H9 (cell line): Measurements from ENCODE around the gene IGFLR1. TPM values are rescaled to one million over a fixed set of nuclear protein-coding genes. Genes with fewer than 3 reads are reported as not detected.

Source experiments
- DNase-seq: peaks from one replicate; pipeline ENCODE4 v3.0.0-alpha.2; 2017
- H2AFZ ChIP-seq: one replicate; pipeline ENCODE4 v1.6.1; 2013; ENCODE audit warnings: mild to moderate bottlenecking, low read length, control low read depth, moderate library complexity
- H2AK5ac ChIP-seq: 2 replicates; pipeline ENCODE4 v1.6.1; 2013; ENCODE audit warnings: low read length, control low read depth, mixed read lengths; ENCODE audit not compliant: insufficient read length
- H2BK120ac ChIP-seq: one replicate; pipeline ENCODE4 v1.6.1; 2013; ENCODE audit warnings: low read depth, mild to moderate bottlenecking, low read length, control low read depth, inconsistent platforms; ENCODE audit not compliant: poor library complexity, severe bottlenecking
- H2BK12ac ChIP-seq: 2 replicates; pipeline ENCODE4 v1.6.1; 2013; ENCODE audit warnings: low read length, control low read depth, mixed read lengths, low read depth; ENCODE audit not compliant: insufficient read length
- H2BK15ac ChIP-seq: 2 replicates; pipeline ENCODE4 v1.6.1; 2013; ENCODE audit warnings: low read depth, low read length, control low read depth
- H2BK20ac ChIP-seq: one replicate; pipeline ENCODE4 v1.6.1; 2013; ENCODE audit warnings: low read depth, mild to moderate bottlenecking, low read length, control low read depth, inconsistent platforms; ENCODE audit not compliant: poor library complexity, severe bottlenecking
- H2BK5ac ChIP-seq: 2 replicates; pipeline ENCODE4 v1.6.1; 2013; ENCODE audit warnings: low read length, control low read depth, mixed read lengths; ENCODE audit not compliant: insufficient read length
- H3K14ac ChIP-seq: 2 replicates; pipeline ENCODE4 v1.6.1; 2013; ENCODE audit warnings: low read length, control low read depth; ENCODE audit not compliant: insufficient read depth
- H3K18ac ChIP-seq: 2 replicates; pipeline ENCODE4 v1.6.1; 2013; ENCODE audit warnings: low read depth, mild to moderate bottlenecking, mixed read lengths, low read length, control low read depth; ENCODE audit not compliant: insufficient read length
- H3K23ac ChIP-seq: 2 replicates; pipeline ENCODE4 v1.6.1; 2013; ENCODE audit warnings: low read length, control low read depth, mixed read lengths, low read depth; ENCODE audit not compliant: insufficient read length
- H3K23me2 ChIP-seq: 2 replicates; pipeline ENCODE4 v1.6.1; 2013; ENCODE audit warnings: low read depth, mild to moderate bottlenecking, mixed read lengths, low read length, control low read depth; ENCODE audit not compliant: insufficient read length, poor library complexity, severe bottlenecking
- H3K27ac ChIP-seq: 2 replicates; pipeline ENCODE4 v1.5.1; 2013; ENCODE audit warnings: low read length, control low read depth, mixed read lengths, low read depth; ENCODE audit not compliant: insufficient read length
- H3K27me3 ChIP-seq: 2 replicates; pipeline ENCODE4 v1.6.1; 2013; ENCODE audit warnings: low read length, control low read depth, inconsistent platforms; ENCODE audit not compliant: insufficient read depth
- H3K4ac ChIP-seq: 2 replicates; pipeline ENCODE4 v1.6.1; 2013; ENCODE audit warnings: low read depth, mild to moderate bottlenecking, control low read depth, inconsistent platforms, low read length, moderate library complexity
- H3K4me1 ChIP-seq: 2 replicates; pipeline ENCODE4 v1.6.1; 2013; ENCODE audit warnings: low read length, control low read depth, inconsistent platforms; ENCODE audit not compliant: insufficient read depth
- H3K4me2 ChIP-seq: 2 replicates; pipeline ENCODE4 v1.6.1; 2013; ENCODE audit warnings: low read length, control low read depth, mixed read lengths; ENCODE audit not compliant: insufficient read length, insufficient read depth
- H3K56ac ChIP-seq: 2 replicates; pipeline ENCODE4 v1.6.1; 2013; ENCODE audit warnings: low read depth, mild to moderate bottlenecking, mixed read lengths, low read length, control low read depth; ENCODE audit not compliant: insufficient read length
- H3K79me1 ChIP-seq: 2 replicates; pipeline ENCODE4 v1.6.1; 2013; ENCODE audit warnings: low read depth, mild to moderate bottlenecking, moderate library complexity, low read length, control low read depth, inconsistent platforms; ENCODE audit not compliant: insufficient read depth, poor library complexity, severe bottlenecking
- H3K79me2 ChIP-seq: 2 replicates; pipeline ENCODE4 v1.6.1; 2013; ENCODE audit warnings: low read length, control low read depth, inconsistent platforms; ENCODE audit not compliant: insufficient read depth
- H3K9ac ChIP-seq: 2 replicates; pipeline ENCODE4 v1.6.1; 2013; ENCODE audit warnings: low read length, control low read depth, mixed read lengths; ENCODE audit not compliant: insufficient read length; ENCODE audit errors: extremely low read depth
- H3K9me3 ChIP-seq: one replicate; pipeline ENCODE4 v1.6.1; 2013; ENCODE audit warnings: low read depth, low read length, inconsistent platforms; ENCODE audit not compliant: control insufficient read depth
- H3T11ph ChIP-seq: one replicate; pipeline ENCODE4 v1.6.1; 2013; ENCODE audit warnings: mild to moderate bottlenecking, low read length, control low read depth, inconsistent platforms
- H4K20me1 ChIP-seq: one replicate; pipeline ENCODE4 v1.6.1; 2013; ENCODE audit not compliant: control insufficient read depth, insufficient read length, insufficient read depth
- H4K5ac ChIP-seq: 2 replicates; pipeline ENCODE4 v1.6.1; 2013; ENCODE audit warnings: low read depth, mild to moderate bottlenecking, mixed read lengths, low read length, control low read depth; ENCODE audit not compliant: insufficient read length
- H4K8ac ChIP-seq: replicated peaks from 2 replicates; pipeline ENCODE4 v1.6.1; 2013; ENCODE audit warnings: low read length, control low read depth, mixed read lengths, low read depth; ENCODE audit not compliant: insufficient read length
- H4K91ac ChIP-seq: 2 replicates; pipeline ENCODE4 v1.6.1; 2013; ENCODE audit warnings: low read depth, mild to moderate bottlenecking, moderate library complexity, mixed read lengths, low read length, control low read depth; ENCODE audit not compliant: insufficient read length
- H3K27ac Mint-ChIP-seq, 3 experiments: 2 replicates in 2 of 3; 3 replicates in 1 of 3; pipeline ENCODE4 v1.8.0; 2020 to 2021; ENCODE audit warnings: mixed read lengths in 3 of 3, mild to moderate bottlenecking in 1 of 3, moderate library complexity in 1 of 3
- H3K27me3 Mint-ChIP-seq: 2 replicates; pipeline ENCODE4 v1.8.0; 2021; ENCODE audit warnings: low read depth, mild to moderate bottlenecking, moderate library complexity, mixed read lengths
- H3K36me3 Mint-ChIP-seq, 3 experiments: 2 replicates in 2 of 3; 3 replicates in 1 of 3; pipeline ENCODE4 v1.8.0; 2020 to 2021; ENCODE audit warnings: low read depth in 3 of 3, mixed read lengths in 3 of 3; ENCODE audit not compliant: insufficient read depth in 1 of 3
- H3K4me1 Mint-ChIP-seq, 2 experiments: 2 replicates each; pipeline ENCODE4 v1.8.0; 2020; ENCODE audit warnings: mixed read lengths in 2 of 2
- H3K4me3 Mint-ChIP-seq, 2 experiments: 2 replicates in 1 of 2; 3 replicates in 1 of 2; pipeline ENCODE4 v1.8.0; 2020 to 2021; ENCODE audit warnings: mild to moderate bottlenecking in 2 of 2, mixed read lengths in 2 of 2, moderate library complexity in 1 of 2
- H3K9me3 Mint-ChIP-seq, 2 experiments: 2 replicates in 1 of 2; 3 replicates in 1 of 2; pipeline ENCODE4 v1.8.0; 2020; ENCODE audit warnings: mild to moderate bottlenecking in 2 of 2, mixed read lengths in 2 of 2, moderate library complexity in 1 of 2
- WGBS: extraction: QIAGEN DNeasy Blood & Tissue Kit; methylation state at CpG from one replicate; pipeline ENCODE4 v1.1.7; 2013; ENCODE audit warnings: missing lambda C conversion rate, low lambda C conversion rate, mixed read lengths; ENCODE audit not compliant: insufficient read length; ENCODE audit errors: extremely low coverage; 5-methylcytosine and 5-hydroxymethylcytosine counted together
- total RNA-seq: library from RNA; stranded (reverse); gene quantifications from 2 replicates; pipeline ENCODE4 v1.2.1, GENCODE V29; 2021
- TF ChIP-seq, protein P1 (sequence below): fragments of 200-600 bp; sonication (generic); conservative IDR thresholded peaks from 3 replicates; pipeline ENCODE4 v1.8.0; 2021; ENCODE audit warnings: antibody characterized with exemption, mild to moderate bottlenecking

IGFLR1 gene
- total RNA-seq, 1 experiment from 2014 or later = 2.9 TPM

- H3K56ac ChIP-seq = no peak overlapping the region
- H2BK5ac ChIP-seq = no peak overlapping the region
- H2BK12ac ChIP-seq = no peak overlapping the region
- H3T11ph ChIP-seq = no peak overlapping the region
- Mint-ChIP-seq H3K36me3 (no peaks in the 10 kb centered on the region), H3K4me3 (no peak overlapping the region; a peak in 1 of 5 replicates), H3K27me3 (peaks cover 11% of the 10 kb centered on the region), H3K27ac (no peak overlapping the region; a peak in 1 of 7 replicates), H3K9me3 (peaks cover 0 to 3% of the 10 kb centered on the region in 2 experiments; a peak in 3 of 5 replicates), H3K4me1 (peaks cover 0 to 8% of the 10 kb centered on the region in 2 experiments; a peak in 1 of 4 replicates)
- no peaks in the 10 kb centered on the region for H3K79me2 ChIP-seq
- no peaks in the 10 kb centered on the region for H3K79me1 ChIP-seq
- no peak overlapping the region for H3K9ac ChIP-seq
- no peak overlapping the region for H2BK20ac ChIP-seq
- WGBS = no CpG with 5 or more reads among the region's 2 CpGs
- no peak overlapping the region for H3K23ac ChIP-seq
- no peak overlapping the region for H2BK15ac ChIP-seq
- H3K18ac ChIP-seq = no peak overlapping the region
- no peak overlapping the region for H4K5ac ChIP-seq
- DNase-seq = no peak
- no peaks in the 10 kb centered on the region for H3K23me2 ChIP-seq
- H3K4me1 ChIP-seq = no peaks in the 10 kb centered on the region
- H3K27ac ChIP-seq = no peak overlapping the region
- no peak overlapping the region for H2BK120ac ChIP-seq
- no peak overlapping the region for H4K8ac ChIP-seq
- H3K14ac ChIP-seq = no peak overlapping the region
- H3K4me2 ChIP-seq = no peak overlapping the region
- no peak overlapping the region for H2AK5ac ChIP-seq
- H4K91ac ChIP-seq = no peak overlapping the region
- TF ChIP-seq, protein P1, sequence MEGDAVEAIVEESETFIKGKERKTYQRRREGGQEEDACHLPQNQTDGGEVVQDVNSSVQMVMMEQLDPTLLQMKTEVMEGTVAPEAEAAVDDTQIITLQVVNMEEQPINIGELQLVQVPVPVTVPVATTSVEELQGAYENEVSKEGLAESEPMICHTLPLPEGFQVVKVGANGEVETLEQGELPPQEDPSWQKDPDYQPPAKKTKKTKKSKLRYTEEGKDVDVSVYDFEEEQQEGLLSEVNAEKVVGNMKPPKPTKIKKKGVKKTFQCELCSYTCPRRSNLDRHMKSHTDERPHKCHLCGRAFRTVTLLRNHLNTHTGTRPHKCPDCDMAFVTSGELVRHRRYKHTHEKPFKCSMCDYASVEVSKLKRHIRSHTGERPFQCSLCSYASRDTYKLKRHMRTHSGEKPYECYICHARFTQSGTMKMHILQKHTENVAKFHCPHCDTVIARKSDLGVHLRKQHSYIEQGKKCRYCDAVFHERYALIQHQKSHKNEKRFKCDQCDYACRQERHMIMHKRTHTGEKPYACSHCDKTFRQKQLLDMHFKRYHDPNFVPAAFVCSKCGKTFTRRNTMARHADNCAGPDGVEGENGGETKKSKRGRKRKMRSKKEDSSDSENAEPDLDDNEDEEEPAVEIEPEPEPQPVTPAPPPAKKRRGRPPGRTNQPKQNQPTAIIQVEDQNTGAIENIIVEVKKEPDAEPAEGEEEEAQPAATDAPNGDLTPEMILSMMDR = no peak
- no peaks in the 10 kb centered on the region for H3K27me3 ChIP-seq
- H2AFZ ChIP-seq = no peak overlapping the region
- H3K4ac ChIP-seq = no peak overlapping the region
- no peaks in the 10 kb centered on the region for H4K20me1 ChIP-seq
- H3K9me3 ChIP-seq = no peaks in the 10 kb centered on the region
Measured at GRCh38 chr19:35695895-35696422, 46.3 kb downstream of the IGFLR1 start.
